GM06990 (cell line): ENCODE data around the gene TNFAIP2.

Experiments used
- DNase-seq: peaks from one replicate; pipeline ENCODE4 v3.0.0-alpha.2; 2011; ENCODE audit not compliant: insufficient read length; ENCODE audit errors: extremely low read depth
- H3K27me3 ChIP-seq: replicated peaks from 2 replicates; pipeline ENCODE4 v1.6.0; 2011; ENCODE audit warnings: low read length; ENCODE audit not compliant: control insufficient read depth, insufficient read depth
- H3K36me3 ChIP-seq: 2 replicates; pipeline ENCODE4 v1.5.1; 2011; ENCODE audit warnings: low read length; ENCODE audit not compliant: control insufficient read depth, insufficient read depth
- H3K4me3 ChIP-seq: replicated peaks from 2 replicates; pipeline ENCODE4 v1.5.1; 2011; ENCODE audit warnings: low read depth, mild to moderate bottlenecking, control low read depth, low read length
- TF ChIP-seq, protein P1 (sequence below): IDR thresholded peaks from 2 replicates; pipeline ENCODE4 v1.5.1; 2011; ENCODE audit warnings: low read length, control low read depth, mild to moderate bottlenecking, inconsistent platforms; ENCODE audit not compliant: insufficient read depth, poor library complexity, severe bottlenecking

TNFAIP2 gene

GRCh38 chr14:103156651-103157378 lies 33.6 kb downstream of the TNFAIP2 start:
- no peaks in the 10 kb centered on the region for H3K36me3 ChIP-seq
- TF ChIP-seq, protein P1, sequence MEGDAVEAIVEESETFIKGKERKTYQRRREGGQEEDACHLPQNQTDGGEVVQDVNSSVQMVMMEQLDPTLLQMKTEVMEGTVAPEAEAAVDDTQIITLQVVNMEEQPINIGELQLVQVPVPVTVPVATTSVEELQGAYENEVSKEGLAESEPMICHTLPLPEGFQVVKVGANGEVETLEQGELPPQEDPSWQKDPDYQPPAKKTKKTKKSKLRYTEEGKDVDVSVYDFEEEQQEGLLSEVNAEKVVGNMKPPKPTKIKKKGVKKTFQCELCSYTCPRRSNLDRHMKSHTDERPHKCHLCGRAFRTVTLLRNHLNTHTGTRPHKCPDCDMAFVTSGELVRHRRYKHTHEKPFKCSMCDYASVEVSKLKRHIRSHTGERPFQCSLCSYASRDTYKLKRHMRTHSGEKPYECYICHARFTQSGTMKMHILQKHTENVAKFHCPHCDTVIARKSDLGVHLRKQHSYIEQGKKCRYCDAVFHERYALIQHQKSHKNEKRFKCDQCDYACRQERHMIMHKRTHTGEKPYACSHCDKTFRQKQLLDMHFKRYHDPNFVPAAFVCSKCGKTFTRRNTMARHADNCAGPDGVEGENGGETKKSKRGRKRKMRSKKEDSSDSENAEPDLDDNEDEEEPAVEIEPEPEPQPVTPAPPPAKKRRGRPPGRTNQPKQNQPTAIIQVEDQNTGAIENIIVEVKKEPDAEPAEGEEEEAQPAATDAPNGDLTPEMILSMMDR, result no peak
- no peak for DNase-seq

GRCh38 chr14:103157969-103158368 lies 34.7 kb downstream of the TNFAIP2 start:
- no peak for DNase-seq
- Histone ChIP-seq H3K4me3 (no peak overlapping the region), H3K36me3 (no peaks in the 10 kb centered on the region), H3K27me3 (no peaks in the 10 kb centered on the region; the same call in 1 of the 2 replicates)
- TF ChIP-seq, protein P1, result no peak

More at GRCh38 chr14:103156651-103157378, 33.6 kb downstream of the TNFAIP2 start:
- no peak overlapping the region for H3K4me3 ChIP-seq
- H3K27me3 ChIP-seq, result no peaks in the 10 kb centered on the region; the same call in 1 of the 2 replicates

GRCh38 chr14:103158688-103159087 lies 35.4 kb downstream of the TNFAIP2 start:
- no peak overlapping the region for H3K4me3 ChIP-seq
- no peaks in the 10 kb centered on the region for H3K36me3 ChIP-seq
- TF ChIP-seq, protein P1, result no peak
- DNase-seq, result no peak
- H3K27me3 ChIP-seq, result no peaks in the 10 kb centered on the region; the same call in 1 of the 2 replicates

DNA sequence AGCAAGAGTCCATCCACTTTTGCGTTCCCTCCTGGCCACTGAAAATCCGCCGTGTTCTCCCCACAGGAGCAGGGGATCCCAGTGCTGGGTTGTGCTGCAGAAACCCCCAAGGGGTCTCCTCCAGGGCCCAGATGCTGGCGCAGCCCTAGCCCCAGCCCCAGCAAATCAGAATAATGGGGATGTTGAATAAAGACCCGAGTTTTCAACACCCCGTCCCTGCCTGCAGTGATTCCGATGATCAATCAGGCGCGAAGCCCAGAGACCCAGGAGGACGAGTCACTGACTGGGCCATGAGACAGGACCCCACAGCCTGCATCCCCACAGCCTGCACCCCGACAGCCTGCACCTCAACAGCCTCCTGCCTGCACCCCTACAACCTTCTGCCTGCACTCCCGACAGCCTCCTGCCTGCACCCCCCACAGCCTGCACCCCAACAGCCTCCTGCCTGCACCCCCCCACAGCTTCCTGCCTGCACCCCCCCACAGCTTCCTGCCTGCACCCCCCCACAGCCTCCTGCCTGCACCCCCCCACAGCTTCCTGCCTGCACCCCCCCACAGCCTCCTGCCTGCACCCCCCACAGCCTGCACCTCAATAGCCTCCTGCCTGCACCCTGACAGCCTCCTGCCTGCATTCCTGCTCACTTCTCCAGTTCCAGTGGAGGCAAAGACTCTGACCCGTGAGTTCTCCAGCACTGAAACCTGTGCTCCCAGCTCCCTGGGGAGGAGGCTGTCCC lies 37.2 kb downstream of the TNFAIP2 start:
- Histone ChIP-seq H3K36me3 (no peaks in the 10 kb centered on the region), H3K4me3 (no peak overlapping the region), H3K27me3 (no peaks in the 10 kb centered on the region; the same call in 1 of the 2 replicates)
- no peak for DNase-seq
- TF ChIP-seq, protein P1, result no peak

GRCh38 chr14:103161054-103161397 lies 37.8 kb downstream of the TNFAIP2 start:
- H3K4me3 ChIP-seq, result no peak overlapping the region

More at GRCh38 chr14:103161054-103161397, 37.8 kb downstream of the TNFAIP2 start:
- DNase-seq, result no peak
- Histone ChIP-seq H3K36me3 (no peaks in the 10 kb centered on the region), H3K27me3 (no peaks in the 10 kb centered on the region; the same call in 1 of the 2 replicates)
- TF ChIP-seq, protein P1, result no peak
